ENCODE data around the gene DHRS7C. TPM values are rescaled to one million over a fixed set of nuclear protein-coding genes. Genes with fewer than 3 reads are reported as not detected.

The DHRS7C gene
- polyA plus RNA-seq, 2 donors, result 0.05 TPM; not detected in 1

DNA sequence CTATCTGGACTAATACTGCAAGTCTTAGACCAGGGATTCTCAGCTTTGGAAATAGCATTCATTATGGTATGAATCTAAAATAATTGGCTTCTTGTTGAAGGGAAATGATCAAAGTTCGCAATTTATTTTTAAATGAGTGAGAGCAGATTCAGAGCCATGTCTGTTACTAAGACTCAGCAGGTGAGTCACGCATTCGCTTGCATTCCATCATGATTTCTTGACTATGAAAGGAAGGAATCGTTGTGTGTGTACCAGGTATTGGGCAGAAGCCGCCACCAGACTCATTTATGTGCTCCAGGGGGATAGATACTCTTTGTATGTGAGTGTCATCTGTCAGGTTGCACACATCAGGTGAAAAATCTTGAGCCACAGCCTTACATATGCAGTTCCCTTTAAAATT lies 19.7 kb upstream of the DHRS7C start:
- Histone ChIP-seq H3K4me1 (ENCODE audit: control insufficient read depth in 2 of 2, insufficient read depth in 2 of 2, low read length in 1 of 2) (no peaks in the 10 kb centered on the region), H3K36me3 (ENCODE audit: control insufficient read depth in 2 of 2, insufficient read depth in 2 of 2, low read length in 1 of 2) (no peaks in the 10 kb centered on the region), H3K4me3 (ENCODE audit: low read depth in 1 of 2, low read length in 2 of 2) (no peak overlapping the region), H3K27me3 (ENCODE audit: control insufficient read depth in 1 of 2, insufficient read depth in 2 of 2, low read length in 2 of 2) (no peaks in the 10 kb centered on the region), H3K9me3 (ENCODE audit: control insufficient read depth in 2 of 2, insufficient read depth in 1 of 2, low read depth in 1 of 2, low read length in 1 of 2) (no peaks in the 10 kb centered on the region), H3K27ac (ENCODE audit: low read depth in 2 of 2, low read length in 1 of 2) (no peak overlapping the region)
- 80 to 82% methylated on average over 5 of the region's 5 CpGs for WGBS, 2 donors

- Histone ChIP-seq H3K4me1 (ENCODE audit: control insufficient read depth in 2 of 2, insufficient read depth in 2 of 2, low read length in 1 of 2) (no peaks in the 10 kb centered on the region), H3K36me3 (ENCODE audit: control insufficient read depth in 2 of 2, insufficient read depth in 2 of 2, low read length in 1 of 2) (no peaks in the 10 kb centered on the region), H3K27ac (ENCODE audit: low read depth in 2 of 2, low read length in 1 of 2) (no peak overlapping the region), H3K9me3 (ENCODE audit: control insufficient read depth in 2 of 2, insufficient read depth in 1 of 2, low read depth in 1 of 2, low read length in 1 of 2) (no peaks in the 10 kb centered on the region), H3K4me3 (ENCODE audit: low read depth in 1 of 2, low read length in 2 of 2) (no peak overlapping the region), H3K27me3 (ENCODE audit: control insufficient read depth in 1 of 2, insufficient read depth in 2 of 2, low read length in 2 of 2) (no peaks in the 10 kb centered on the region)
- WGBS, 2 donors, result 66 to 71% methylated on average over 4 of the region's 4 CpGs
Measured at GRCh38 chr17:9810100-9810949, 18.9 kb upstream of the DHRS7C start.

DNA sequence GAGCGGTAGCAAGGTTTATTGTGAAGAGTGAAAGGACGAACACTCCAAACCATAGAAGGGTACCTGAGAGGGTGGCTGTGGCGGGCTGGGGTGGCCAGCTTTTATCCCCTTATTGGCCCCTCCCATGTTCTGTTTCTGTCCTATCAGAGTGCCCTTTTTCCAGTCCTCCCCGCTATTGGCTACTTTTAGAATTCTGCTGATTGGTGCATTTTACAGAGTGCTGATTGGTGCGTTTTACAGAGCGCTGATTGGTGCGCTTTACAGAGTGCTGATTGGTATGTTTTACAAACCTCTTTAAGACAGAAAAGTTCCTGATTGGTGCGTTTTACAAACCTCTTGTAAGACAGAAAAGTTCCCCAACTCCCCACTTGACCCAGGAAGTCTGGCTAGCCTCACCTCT lies 18.0 kb upstream of the DHRS7C start:
- Histone ChIP-seq H3K27me3 (ENCODE audit: control insufficient read depth in 1 of 2, insufficient read depth in 2 of 2, low read length in 2 of 2) (no peaks in the 10 kb centered on the region), H3K36me3 (ENCODE audit: control insufficient read depth in 2 of 2, insufficient read depth in 2 of 2, low read length in 1 of 2) (no peaks in the 10 kb centered on the region), H3K4me3 (ENCODE audit: low read depth in 1 of 2, low read length in 2 of 2) (no peak overlapping the region), H3K9me3 (ENCODE audit: control insufficient read depth in 2 of 2, insufficient read depth in 1 of 2, low read depth in 1 of 2, low read length in 1 of 2) (no peaks in the 10 kb centered on the region), H3K27ac (ENCODE audit: low read depth in 2 of 2, low read length in 1 of 2) (no peak overlapping the region), H3K4me1 (ENCODE audit: control insufficient read depth in 2 of 2, insufficient read depth in 2 of 2, low read length in 1 of 2) (no peaks in the 10 kb centered on the region)
- WGBS, 2 donors, result 91 to 94% methylated on average over 8 of the region's 8 CpGs

GRCh38 chr17:9806699-9807098 lies 15.3 kb upstream of the DHRS7C start:
- Histone ChIP-seq H3K27ac (ENCODE audit: low read depth in 2 of 2, low read length in 1 of 2) (no peak overlapping the region), H3K27me3 (ENCODE audit: control insufficient read depth in 1 of 2, insufficient read depth in 2 of 2, low read length in 2 of 2) (no peaks in the 10 kb centered on the region), H3K9me3 (ENCODE audit: control insufficient read depth in 2 of 2, insufficient read depth in 1 of 2, low read depth in 1 of 2, low read length in 1 of 2) (no peaks in the 10 kb centered on the region), H3K4me3 (ENCODE audit: low read depth in 1 of 2, low read length in 2 of 2) (no peak overlapping the region), H3K36me3 (ENCODE audit: control insufficient read depth in 2 of 2, insufficient read depth in 2 of 2, low read length in 1 of 2) (no peaks in the 10 kb centered on the region), H3K4me1 (ENCODE audit: control insufficient read depth in 2 of 2, insufficient read depth in 2 of 2, low read length in 1 of 2) (no peaks in the 10 kb centered on the region)
- WGBS, 2 donors, result 72 to 76% methylated on average over 6 of the region's 6 CpGs

DNA sequence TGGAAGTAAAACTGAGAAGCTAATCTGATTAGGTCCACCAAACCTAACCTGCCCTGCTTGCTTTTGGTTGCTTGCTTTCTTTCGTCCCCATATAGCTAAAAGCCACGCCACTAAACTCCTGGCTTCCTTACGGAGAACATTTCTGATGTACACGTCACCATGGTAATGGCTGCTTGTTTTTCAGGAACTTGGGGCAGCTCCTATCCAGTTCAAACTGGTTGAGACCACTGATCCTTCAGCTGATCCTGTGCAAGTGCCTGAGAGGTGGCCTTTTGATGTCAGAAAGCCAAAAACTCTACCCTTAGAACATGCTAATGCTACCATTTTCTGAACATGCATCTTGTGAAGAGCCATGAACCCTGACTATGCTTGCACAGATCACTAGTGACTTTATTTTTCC lies 14.4 kb upstream of the DHRS7C start:
- WGBS, 2 donors, result 32 to 86% methylated on average over 4 of the region's 4 CpGs
- Histone ChIP-seq H3K4me1 (ENCODE audit: control insufficient read depth in 2 of 2, insufficient read depth in 2 of 2, low read length in 1 of 2) (no peaks in the 10 kb centered on the region), H3K27me3 (ENCODE audit: control insufficient read depth in 1 of 2, insufficient read depth in 2 of 2, low read length in 2 of 2) (no peaks in the 10 kb centered on the region), H3K4me3 (ENCODE audit: low read depth in 1 of 2, low read length in 2 of 2) (no peak overlapping the region), H3K36me3 (ENCODE audit: control insufficient read depth in 2 of 2, insufficient read depth in 2 of 2, low read length in 1 of 2) (no peaks in the 10 kb centered on the region), H3K9me3 (ENCODE audit: control insufficient read depth in 2 of 2, insufficient read depth in 1 of 2, low read depth in 1 of 2, low read length in 1 of 2) (no peaks in the 10 kb centered on the region), H3K27ac (ENCODE audit: low read depth in 2 of 2, low read length in 1 of 2) (no peak overlapping the region)

DNA sequence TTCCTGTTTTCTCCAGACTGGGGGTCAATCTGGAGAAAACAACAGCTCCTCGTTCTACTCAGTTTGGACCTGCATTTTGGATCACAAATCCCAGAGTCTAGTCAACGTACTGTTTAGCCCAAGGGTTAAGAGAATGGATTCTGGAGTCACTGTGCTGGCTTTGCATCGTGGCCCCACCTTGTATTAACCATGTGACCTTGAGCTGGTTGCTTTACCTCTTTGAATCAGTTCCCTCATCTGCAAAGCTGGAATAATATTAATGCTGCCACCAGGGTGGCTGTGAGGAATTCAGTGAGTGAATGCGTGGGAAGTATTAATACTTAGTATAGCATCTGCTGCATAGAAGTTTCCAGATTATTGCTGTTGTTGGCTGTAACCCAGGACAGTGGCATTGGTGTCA lies 11.3 kb upstream of the DHRS7C start:
- Histone ChIP-seq H3K4me1 (ENCODE audit: control insufficient read depth in 2 of 2, insufficient read depth in 2 of 2, low read length in 1 of 2) (no peaks in the 10 kb centered on the region), H3K27ac (ENCODE audit: low read depth in 2 of 2, low read length in 1 of 2) (no peak overlapping the region), H3K27me3 (ENCODE audit: control insufficient read depth in 1 of 2, insufficient read depth in 2 of 2, low read length in 2 of 2) (no peaks in the 10 kb centered on the region), H3K36me3 (ENCODE audit: control insufficient read depth in 2 of 2, insufficient read depth in 2 of 2, low read length in 1 of 2) (no peaks in the 10 kb centered on the region), H3K4me3 (ENCODE audit: low read depth in 1 of 2, low read length in 2 of 2) (no peak overlapping the region), H3K9me3 (ENCODE audit: control insufficient read depth in 2 of 2, insufficient read depth in 1 of 2, low read depth in 1 of 2, low read length in 1 of 2) (no peaks in the 10 kb centered on the region)
- WGBS, 2 donors, result 58 to 66% methylated on average over 4 of the region's 4 CpGs

- Histone ChIP-seq H3K36me3 (ENCODE audit: control insufficient read depth in 2 of 2, insufficient read depth in 2 of 2, low read length in 1 of 2) (no peaks in the 10 kb centered on the region), H3K4me1 (ENCODE audit: control insufficient read depth in 2 of 2, insufficient read depth in 2 of 2, low read length in 1 of 2) (no peaks in the 10 kb centered on the region), H3K27ac (ENCODE audit: low read depth in 2 of 2, low read length in 1 of 2) (no peak overlapping the region), H3K9me3 (ENCODE audit: control insufficient read depth in 2 of 2, insufficient read depth in 1 of 2, low read depth in 1 of 2, low read length in 1 of 2) (no peaks in the 10 kb centered on the region), H3K27me3 (ENCODE audit: control insufficient read depth in 1 of 2, insufficient read depth in 2 of 2, low read length in 2 of 2) (no peaks in the 10 kb centered on the region), H3K4me3 (ENCODE audit: low read depth in 1 of 2, low read length in 2 of 2) (no peak overlapping the region)
- WGBS, 2 donors, result 77 to 81% methylated on average over 13 of the region's 13 CpGs
Measured at GRCh38 chr17:9802294-9802693, 10.9 kb upstream of the DHRS7C start.

- no peaks in the 10 kb centered on the region for H3K4me1 ChIP-seq (ENCODE audit: control insufficient read depth in 2 of 2, insufficient read depth in 2 of 2, low read length in 1 of 2)
- H3K9me3 ChIP-seq (ENCODE audit: control insufficient read depth in 2 of 2, insufficient read depth in 1 of 2, low read depth in 1 of 2, low read length in 1 of 2), result no peaks in the 10 kb centered on the region
- WGBS, 2 donors, result 65 to 66% methylated on average over 2 of the region's 2 CpGs
- H3K4me3 ChIP-seq (ENCODE audit: low read depth in 1 of 2, low read length in 2 of 2), result no peak overlapping the region
- H3K27me3 ChIP-seq (ENCODE audit: control insufficient read depth in 1 of 2, insufficient read depth in 2 of 2, low read length in 2 of 2), result no peaks in the 10 kb centered on the region
- H3K27ac ChIP-seq (ENCODE audit: low read depth in 2 of 2, low read length in 1 of 2), result no peak overlapping the region
- no peaks in the 10 kb centered on the region for H3K36me3 ChIP-seq (ENCODE audit: control insufficient read depth in 2 of 2, insufficient read depth in 2 of 2, low read length in 1 of 2)
Measured at GRCh38 chr17:9801505-9801904, 10.1 kb upstream of the DHRS7C start.

- no peak overlapping the region for H3K27ac ChIP-seq (ENCODE audit: low read depth in 2 of 2, low read length in 1 of 2)
- 70 to 83% methylated on average over 7 of the region's 7 CpGs for WGBS, 2 donors
- no peaks in the 10 kb centered on the region for H3K4me1 ChIP-seq (ENCODE audit: control insufficient read depth in 2 of 2, insufficient read depth in 2 of 2, low read length in 1 of 2)
- no peaks in the 10 kb centered on the region for H3K9me3 ChIP-seq (ENCODE audit: control insufficient read depth in 2 of 2, insufficient read depth in 1 of 2, low read depth in 1 of 2, low read length in 1 of 2)
- H3K4me3 ChIP-seq (ENCODE audit: low read depth in 1 of 2, low read length in 2 of 2), result no peak overlapping the region
- H3K27me3 ChIP-seq (ENCODE audit: control insufficient read depth in 1 of 2, insufficient read depth in 2 of 2, low read length in 2 of 2), result no peaks in the 10 kb centered on the region
- no peaks in the 10 kb centered on the region for H3K36me3 ChIP-seq (ENCODE audit: control insufficient read depth in 2 of 2, insufficient read depth in 2 of 2, low read length in 1 of 2)
Measured at GRCh38 chr17:9798724-9799123, 7.3 kb upstream of the DHRS7C start.

GRCh38 chr17:9798008-9798407 lies 6.6 kb upstream of the DHRS7C start:
- H3K9me3 ChIP-seq (ENCODE audit: control insufficient read depth in 2 of 2, insufficient read depth in 1 of 2, low read depth in 1 of 2, low read length in 1 of 2), result no peaks in the 10 kb centered on the region
- H3K4me3 ChIP-seq (ENCODE audit: low read depth in 1 of 2, low read length in 2 of 2), result no peak overlapping the region
- no peaks in the 10 kb centered on the region for H3K27me3 ChIP-seq (ENCODE audit: control insufficient read depth in 1 of 2, insufficient read depth in 2 of 2, low read length in 2 of 2)
- no peaks in the 10 kb centered on the region for H3K4me1 ChIP-seq (ENCODE audit: control insufficient read depth in 2 of 2, insufficient read depth in 2 of 2, low read length in 1 of 2)
- 69 to 76% methylated on average over 3 of the region's 3 CpGs for WGBS, 2 donors
- no peaks in the 10 kb centered on the region for H3K36me3 ChIP-seq (ENCODE audit: control insufficient read depth in 2 of 2, insufficient read depth in 2 of 2, low read length in 1 of 2)
- no peak overlapping the region for H3K27ac ChIP-seq (ENCODE audit: low read depth in 2 of 2, low read length in 1 of 2)

Measured in esophagus (tissue), 2 donors.